Endothelial cell of umbilical vein (primary cell): ENCODE measurements around the gene CPED1.

Source experiments
- EZH2 ChIP-seq: IDR thresholded peaks from 2 replicates; pipeline ENCODE4 v1.6.1; 2012; ENCODE audit warnings: borderline replicate concordance, low read depth, mild to moderate bottlenecking, moderate library complexity, low read length, inconsistent platforms; ENCODE audit not compliant: severe bottlenecking
- JUN ChIP-seq: IDR thresholded peaks from 2 replicates; pipeline ENCODE4 v1.6.1; 2011; ENCODE audit warnings: borderline replicate concordance, low read depth; ENCODE audit not compliant: insufficient read length, insufficient read depth
- POLR2A ChIP-seq: IDR thresholded peaks from 2 replicates; pipeline ENCODE4 v1.6.1; 2012; ENCODE audit warnings: low read depth, mild to moderate bottlenecking, control low read depth, low read length
- POLR2AphosphoS5 ChIP-seq: IDR thresholded peaks from 2 replicates; pipeline ENCODE4 v1.6.1; 2012; ENCODE audit warnings: low read depth, mild to moderate bottlenecking, control low read depth, low read length, moderate library complexity; ENCODE audit not compliant: insufficient read depth
- TF ChIP-seq, protein P1 (sequence below), 2 donors: IDR thresholded peaks; 1 replicate in 1 of 2; 2 replicates in 1 of 2; pipeline ENCODE4 v1.5.1; 2011; ENCODE audit warnings: low read length in 2 of 2, mild to moderate bottlenecking in 2 of 2, moderate library complexity in 2 of 2, control low read depth in 1 of 2, inconsistent platforms in 1 of 2, low read depth in 1 of 2; ENCODE audit not compliant: insufficient read depth in 1 of 2; ENCODE audit errors: extremely low read depth in 1 of 2

DNA sequence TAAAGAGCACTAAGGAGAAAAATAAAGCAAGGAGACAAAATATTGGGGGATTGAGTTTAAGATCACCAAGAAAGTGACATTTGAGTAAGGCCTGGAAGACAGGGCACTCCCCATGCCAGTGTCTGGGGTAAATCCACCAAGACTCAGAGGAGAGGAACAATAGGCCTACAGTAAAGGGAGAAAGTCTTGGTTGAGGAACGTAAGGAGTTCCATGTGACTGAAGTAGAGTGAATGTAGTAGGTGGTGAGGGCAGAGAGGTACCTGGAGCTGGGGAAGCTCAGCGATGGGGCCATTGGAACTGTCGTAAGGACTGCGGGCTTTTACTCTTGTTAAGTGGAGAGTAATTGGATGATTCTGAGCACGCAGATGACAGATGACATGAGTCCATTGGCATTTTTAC is 69.4 kb downstream of the CPED1 start:
- TF ChIP-seq, protein P1, sequence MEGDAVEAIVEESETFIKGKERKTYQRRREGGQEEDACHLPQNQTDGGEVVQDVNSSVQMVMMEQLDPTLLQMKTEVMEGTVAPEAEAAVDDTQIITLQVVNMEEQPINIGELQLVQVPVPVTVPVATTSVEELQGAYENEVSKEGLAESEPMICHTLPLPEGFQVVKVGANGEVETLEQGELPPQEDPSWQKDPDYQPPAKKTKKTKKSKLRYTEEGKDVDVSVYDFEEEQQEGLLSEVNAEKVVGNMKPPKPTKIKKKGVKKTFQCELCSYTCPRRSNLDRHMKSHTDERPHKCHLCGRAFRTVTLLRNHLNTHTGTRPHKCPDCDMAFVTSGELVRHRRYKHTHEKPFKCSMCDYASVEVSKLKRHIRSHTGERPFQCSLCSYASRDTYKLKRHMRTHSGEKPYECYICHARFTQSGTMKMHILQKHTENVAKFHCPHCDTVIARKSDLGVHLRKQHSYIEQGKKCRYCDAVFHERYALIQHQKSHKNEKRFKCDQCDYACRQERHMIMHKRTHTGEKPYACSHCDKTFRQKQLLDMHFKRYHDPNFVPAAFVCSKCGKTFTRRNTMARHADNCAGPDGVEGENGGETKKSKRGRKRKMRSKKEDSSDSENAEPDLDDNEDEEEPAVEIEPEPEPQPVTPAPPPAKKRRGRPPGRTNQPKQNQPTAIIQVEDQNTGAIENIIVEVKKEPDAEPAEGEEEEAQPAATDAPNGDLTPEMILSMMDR (IDR thresholded peaks at IDR 0.05; ENCODE audit: extremely low read depth in 1 of 2, insufficient read depth in 1 of 2, low read depth in 1 of 2, low read length in 2 of 2), result no peak
- TF ChIP-seq POLR2A (no peak), EZH2 (no peak), JUN (no peak), POLR2AphosphoS5 (no peak)
